ENCODE measurements around the gene OCIAD2.
A peak's percentile ranks its signal among the peaks of the same experiment; 100 is the strongest.
"Not testable (repeated sequence)": the region's sequence is repeated elsewhere in the genome, so short reads cannot be mapped to it uniquely, and the experiment has no call there.

The OCIAD2 gene

GRCh38 chr4:48906206-48907173 is at the start of gene OCIAD2:
OCIAD2 (minus strand) TSS chr4:48906774; CDS start chr4:48904549, 2,225 bp downstream.
- DNase-seq (ENCODE audit: low read depth), result peak; percentile 74

GRCh38 chr4:48954314-48954713 is 47.7 kb upstream of the OCIAD2 start:
- DNase-seq (ENCODE audit: low read depth), result no peak

GRCh38 chr4:48949518-48950219 is 43.1 kb upstream of the OCIAD2 start:
- DNase-seq (ENCODE audit: low read depth), result no peak

- DNase-seq (ENCODE audit: low read depth), result no peak
Measured at GRCh38 chr4:48949086-48949485, 42.5 kb upstream of the OCIAD2 start.

- DNase-seq (ENCODE audit: low read depth), result no peak
Measured at GRCh38 chr4:48947731-48948130, 41.2 kb upstream of the OCIAD2 start.

GRCh38 chr4:48945981-48946380 is 39.4 kb upstream of the OCIAD2 start:
- no peak for DNase-seq (ENCODE audit: low read depth)

GRCh38 chr4:48944756-48945241 is 38.2 kb upstream of the OCIAD2 start:
- no peak for DNase-seq (ENCODE audit: low read depth)

GRCh38 chr4:48944252-48944651 is 37.7 kb upstream of the OCIAD2 start:
- no peak for DNase-seq (ENCODE audit: low read depth)

GRCh38 chr4:48943387-48943786 is 36.8 kb upstream of the OCIAD2 start:
- DNase-seq (ENCODE audit: low read depth), result no peak

- no peak for DNase-seq (ENCODE audit: low read depth)
Measured at GRCh38 chr4:48939785-48940184, 33.2 kb upstream of the OCIAD2 start.

GRCh38 chr4:48938831-48939230 is 32.3 kb upstream of the OCIAD2 start:
- DNase-seq (ENCODE audit: low read depth), result no peak

- no peak for DNase-seq (ENCODE audit: low read depth)
Measured at GRCh38 chr4:48937033-48937432, 30.5 kb upstream of the OCIAD2 start.

GRCh38 chr4:48931459-48931858 is 24.9 kb upstream of the OCIAD2 start:
- DNase-seq (ENCODE audit: low read depth), result no peak

GRCh38 chr4:48930654-48931053 is 24.1 kb upstream of the OCIAD2 start:
- no peak for DNase-seq (ENCODE audit: low read depth)

GRCh38 chr4:48924416-48924815 is 17.8 kb upstream of the OCIAD2 start:
- no peak for DNase-seq (ENCODE audit: low read depth)

- not testable (repeated sequence) for DNase-seq (ENCODE audit: low read depth)
Measured at GRCh38 chr4:48923065-48923464, 16.5 kb upstream of the OCIAD2 start.

- no peak for DNase-seq (ENCODE audit: low read depth)
Measured at GRCh38 chr4:48914311-48914710, 7.7 kb upstream of the OCIAD2 start.

GRCh38 chr4:48913346-48913745 is 6.8 kb upstream of the OCIAD2 start:
- DNase-seq (ENCODE audit: low read depth), result no peak

- no peak for DNase-seq (ENCODE audit: low read depth)
Measured at GRCh38 chr4:48912349-48912748, 5.8 kb upstream of the OCIAD2 start.

- no peak for DNase-seq (ENCODE audit: low read depth)
Measured at GRCh38 chr4:48910511-48910910, 3.9 kb upstream of the OCIAD2 start.

- DNase-seq (ENCODE audit: low read depth), result no peak
Measured at GRCh38 chr4:48909697-48910096, 3.1 kb upstream of the OCIAD2 start.

- no peak for DNase-seq (ENCODE audit: low read depth)
Measured at GRCh38 chr4:48908687-48909086, 2.1 kb upstream of the OCIAD2 start.
